PC-3 (cell line): ENCODE results near the gene CD99.

Experiments used
- CTCF ChIP-seq: fragments of 300-600 bp; sonication (generic); conservative IDR thresholded peaks from 2 replicates; pipeline ENCODE4 v1.5.1; 2017; ENCODE audit warnings: antibody characterized with exemption, low read depth, mild to moderate bottlenecking, low read length
- EZH2phosphoT487 ChIP-seq: fragments of 300-600 bp; sonication (generic); IDR thresholded peaks from 2 replicates; pipeline ENCODE4 v1.6.1; 2018; ENCODE audit warnings: mild to moderate bottlenecking, antibody characterized with exemption, low read length, borderline replicate concordance

- TF ChIP-seq CTCF (no peak), EZH2phosphoT487 (no peak)
Measured at GRCh38 chrX:2697306-2697705, 6.2 kb downstream of the CD99 start.
